ENCODE data around the gene MAP2K6. TPM values are rescaled to one million over a fixed set of nuclear protein-coding genes. Genes with fewer than 3 reads are reported as not detected.

Gene MAP2K6
- 1.2 and 2.8 TPM in 2 replicates for polyA plus RNA-seq (2011; rRNA removed)
- 1.8 and 2.3 TPM in 2 replicates for polyA minus RNA-seq (2011; rRNA and poly(A)+ RNA removed)

- Histone ChIP-seq H3K4me3 (ENCODE audit: low read depth, low read length) (peak within 1 kb of the TSS; percentile 42), H3K36me3 (ENCODE audit: control insufficient read depth, insufficient read depth, low read length) (no peaks in the 10 kb centered on the region), H3K27me3 (ENCODE audit: control insufficient read depth, insufficient read depth, low read length) (no peaks in the 10 kb centered on the region)
- POLR2A ChIA-PET, result no interaction called here
- DNase-seq (ENCODE audit: low read depth), result peak; percentile 19
- CTCF ChIA-PET, result interaction anchor here (1.2 to 1.6 kb wide), 3 partner anchors 9 to 109 kb away, joined by 3 to 5 read pairs (median 4); no protein-coding TSS in a partner anchor
- TF ChIP-seq CTCF (IDR thresholded peaks at IDR 0.05; ENCODE audit: insufficient read depth, low read depth, low read length), result no peak
These were observed at the start of gene MAP2K6 for GRCh38 chr17:69414408-69415274. Gene MAP2K6 (plus strand): TSS chr17:69414697. CDS start chr17:69414985, 288 bp downstream.

- DNase-seq (ENCODE audit: low read depth), result no peak
- CTCF ChIA-PET, result interaction anchor here (0.6 kb wide), 1 partner anchor 1151 kb away, joined by 3 read pairs; no protein-coding TSS in a partner anchor
- no peak for TF ChIP-seq CTCF (IDR thresholded peaks at IDR 0.05; ENCODE audit: insufficient read depth, low read depth, low read length)
- Histone ChIP-seq H3K4me3 (ENCODE audit: low read depth, low read length) (no peak overlapping the region), H3K27me3 (ENCODE audit: control insufficient read depth, insufficient read depth, low read length) (no peaks in the 10 kb centered on the region), H3K36me3 (ENCODE audit: control insufficient read depth, insufficient read depth, low read length) (no peaks in the 10 kb centered on the region)
- POLR2A ChIA-PET, result no interaction called here
These were observed 47.2 kb upstream of the MAP2K6 start for GRCh38 chr17:69367298-69367697.

GRCh38 chr17:69373069-69373468 is 41.4 kb upstream of the MAP2K6 start:
- TF ChIP-seq CTCF (IDR thresholded peaks at IDR 0.05; ENCODE audit: insufficient read depth, low read depth, low read length), result no peak
- no peak overlapping the region for H3K4me3 ChIP-seq (ENCODE audit: low read depth, low read length)
- H3K27me3 ChIP-seq (ENCODE audit: control insufficient read depth, insufficient read depth, low read length), result no peaks in the 10 kb centered on the region
- no peaks in the 10 kb centered on the region for H3K36me3 ChIP-seq (ENCODE audit: control insufficient read depth, insufficient read depth, low read length)
- POLR2A ChIA-PET, result no interaction called here
- CTCF ChIA-PET, result no interaction called here
- DNase-seq (ENCODE audit: low read depth), result no peak

GRCh38 chr17:69375229-69375628 is 39.3 kb upstream of the MAP2K6 start:
- Histone ChIP-seq H3K36me3 (ENCODE audit: control insufficient read depth, insufficient read depth, low read length) (no peaks in the 10 kb centered on the region), H3K27me3 (ENCODE audit: control insufficient read depth, insufficient read depth, low read length) (no peaks in the 10 kb centered on the region), H3K4me3 (ENCODE audit: low read depth, low read length) (no peak overlapping the region)
- ChIA-PET CTCF (no interaction called here), POLR2A (no interaction called here)
- DNase-seq (ENCODE audit: low read depth), result no peak
- no peak for TF ChIP-seq CTCF (IDR thresholded peaks at IDR 0.05; ENCODE audit: insufficient read depth, low read depth, low read length)

- ChIA-PET CTCF (interaction anchor here (0.9 to 1.5 kb wide), 2 partner anchors 9 to 135 kb away, joined by 4 read pairs; no protein-coding TSS in a partner anchor), POLR2A (no interaction called here)
- H3K4me3 ChIP-seq (ENCODE audit: low read depth, low read length), result no peak overlapping the region
- DNase-seq (ENCODE audit: low read depth), result no peak
- no peak for TF ChIP-seq CTCF (IDR thresholded peaks at IDR 0.05; ENCODE audit: insufficient read depth, low read depth, low read length)
- H3K27me3 ChIP-seq (ENCODE audit: control insufficient read depth, insufficient read depth, low read length), result no peaks in the 10 kb centered on the region
- H3K36me3 ChIP-seq (ENCODE audit: control insufficient read depth, insufficient read depth, low read length), result no peaks in the 10 kb centered on the region
These were observed 25.6 kb upstream of the MAP2K6 start for GRCh38 chr17:69388822-69389442.
